SW 1271 (cell line): ENCODE measurements around the gene CAMK2D.
A peak's percentile ranks its signal among the peaks of the same experiment; 100 is the strongest.

ENCODE experiments used
- DNase-seq, 2 experiments: peaks; one replicate each; lab custom pipeline; 2025; lab: John Stamatoyannopoulos, UW

CAMK2D gene

GRCh38 chr4:113682730-113683537 lies 78.6 kb downstream of the CAMK2D start:
- no peak for DNase-seq

GRCh38 chr4:113678641-113679040 lies 82.9 kb downstream of the CAMK2D start:
- no peak for DNase-seq

- DNase-seq: no peak
These were observed 84.2 kb downstream of the CAMK2D start for GRCh38 chr4:113677325-113677724.

- no peak for DNase-seq
These were observed 85.5 kb downstream of the CAMK2D start for GRCh38 chr4:113675731-113676697.

- no peak for DNase-seq
These were observed 86.8 kb downstream of the CAMK2D start for GRCh38 chr4:113674733-113675132.

- no peak for DNase-seq
These were observed 87.3 kb downstream of the CAMK2D start for GRCh38 chr4:113674251-113674650.

- DNase-seq: peak in 1 of 2 experiments; percentile 4
These were observed 88.1 kb downstream of the CAMK2D start for GRCh38 chr4:113673450-113673849.

- no peak for DNase-seq
These were observed 95.0 kb downstream of the CAMK2D start for GRCh38 chr4:113666386-113667114.

GRCh38 chr4:113665036-113665435 lies 96.5 kb downstream of the CAMK2D start:
- no peak for DNase-seq

- DNase-seq: no peak
These were observed 99.0 kb downstream of the CAMK2D start for GRCh38 chr4:113662581-113662980.

- DNase-seq: no peak
These were observed 102.4 kb downstream of the CAMK2D start for GRCh38 chr4:113659127-113659526.

- DNase-seq: no peak
These were observed 103.8 kb downstream of the CAMK2D start for GRCh38 chr4:113657586-113658233.

- no peak for DNase-seq
These were observed 107.7 kb downstream of the CAMK2D start for GRCh38 chr4:113653871-113654270.

GRCh38 chr4:113646442-113646822 lies 115.1 kb downstream of the CAMK2D start:
- DNase-seq: no peak

GRCh38 chr4:113645771-113646441 lies 115.6 kb downstream of the CAMK2D start:
- peak in 1 of 2 experiments; percentile 3 for DNase-seq

- DNase-seq: no peak
These were observed 116.2 kb downstream of the CAMK2D start for GRCh38 chr4:113645288-113645687.

GRCh38 chr4:113644398-113644797 lies 117.1 kb downstream of the CAMK2D start:
- DNase-seq: no peak

- DNase-seq: no peak
These were observed 118.0 kb downstream of the CAMK2D start for GRCh38 chr4:113643505-113643904.

- no peak for DNase-seq
These were observed 120.5 kb downstream of the CAMK2D start for GRCh38 chr4:113641025-113641431.

- DNase-seq: no peak
These were observed 122.2 kb downstream of the CAMK2D start for GRCh38 chr4:113639326-113639725.

- DNase-seq: no peak
These were observed 123.0 kb downstream of the CAMK2D start for GRCh38 chr4:113638562-113638832.
